PC-9 (cell line): ENCODE data around the gene LRRC8D. TPM values are rescaled to one million over a fixed set of nuclear protein-coding genes. Genes with fewer than 3 reads are reported as not detected.

ENCODE experiments used
- BruUV-seq: library from RNA; stranded (reverse); fragments of 400-500 nt; replicated peaks from 2 replicates; lab custom pipeline; 2021; lab: Mats Ljungman, UMichigan
- CTCF ChIA-PET: fragments of 300-600 bp; sonication (Branson Sonifier 250); formaldehyde crosslinking; loops from one replicate; lab custom pipeline; 2022; ENCODE audit warnings: antibody characterized with exemption; lab: Charles Lee
- POLR2A ChIA-PET: fragments of 300-600 bp; sonication (Branson Sonifier 250); formaldehyde crosslinking; loops from one replicate; lab custom pipeline; 2022; ENCODE audit warnings: antibody characterized with exemption; ENCODE audit not compliant: unreplicated experiment; lab: Charles Lee
- DNase-seq, 2 experiments: peaks; one replicate each; pipeline versions ENCODE4 v3.0.0 to v3.0.0-alpha.2; 2015 to 2022; ENCODE audit warnings: mixed read lengths in 1 of 2
- H2AFZ ChIP-seq: fragments of 200-600 bp; sonication (generic); 2 replicates; pipeline ENCODE4 v1.8.1; 2017; ENCODE audit warnings: antibody characterized with exemption
- H3F3A ChIP-seq: fragments of 200-600 bp; sonication (generic); 2 replicates; pipeline ENCODE4 v1.8.1; 2017; ENCODE audit warnings: antibody characterized with exemption, mild to moderate bottlenecking, low read depth; ENCODE audit not compliant: insufficient read depth
- H3K27ac ChIP-seq: fragments of 200-600 bp; sonication (generic); 2 replicates; pipeline ENCODE4 v1.6.1; 2016; ENCODE audit warnings: mixed run types
- H3K27me3 ChIP-seq: fragments of 200-600 bp; sonication (generic); 2 replicates; pipeline ENCODE4 v1.6.1; 2016; ENCODE audit warnings: low read depth, mixed run types; ENCODE audit not compliant: insufficient read depth
- H3K36me3 ChIP-seq: fragments of 200-600 bp; sonication (generic); 2 replicates; pipeline ENCODE4 v1.6.1; 2016; ENCODE audit warnings: low read depth, mixed run types
- H3K4me1 ChIP-seq: fragments of 200-600 bp; sonication (generic); replicated peaks from 2 replicates; pipeline ENCODE4 v1.6.1; 2016; ENCODE audit warnings: mixed run types; ENCODE audit not compliant: insufficient read depth
- H3K4me2 ChIP-seq: fragments of 200-600 bp; sonication (generic); 2 replicates; pipeline ENCODE4 v1.6.1; 2017; ENCODE audit warnings: mixed run types
- H3K4me3 ChIP-seq: fragments of 200-600 bp; sonication (generic); 2 replicates; pipeline ENCODE4 v1.6.1; 2016; ENCODE audit warnings: mixed run types
- H3K79me2 ChIP-seq: fragments of 200-600 bp; sonication (generic); 2 replicates; pipeline ENCODE4 v1.6.1; 2017; ENCODE audit warnings: low read depth, mixed run types
- H3K9me2 ChIP-seq: fragments of 200-600 bp; sonication (generic); 2 replicates; pipeline ENCODE4 v1.8.1; 2017; ENCODE audit warnings: mild to moderate bottlenecking; ENCODE audit not compliant: insufficient read depth
- H3K9me3 ChIP-seq: fragments of 200-600 bp; sonication (generic); 2 replicates; pipeline ENCODE4 v1.8.1; 2016; ENCODE audit warnings: low read depth; ENCODE audit not compliant: insufficient read depth
- H4K20me1 ChIP-seq: fragments of 200-600 bp; sonication (generic); 2 replicates; pipeline ENCODE4 v1.8.1; 2017; ENCODE audit not compliant: insufficient read depth
- EZH2 ChIP-seq: fragments of 200-600 bp; sonication (generic); IDR thresholded peaks from 2 replicates; pipeline ENCODE4 v1.8.0; 2017; ENCODE audit warnings: antibody characterized with exemption, low read depth
- intact Hi-C: fragments of 100-400 bp; cut with micrococcal nuclease; formaldehyde crosslinking; loops from one replicate; pipeline ENCODE4 v1.10.0; 2022; ENCODE audit not compliant: unreplicated experiment
- total RNA-seq: library from RNA; stranded (reverse); gene quantifications from 2 replicates; pipeline ENCODE4 v1.2.3, GENCODE V29; 2021
- TF ChIP-seq, protein P1 (sequence below): fragments of 200-600 bp; sonication (generic); conservative IDR thresholded peaks from 2 replicates; pipeline ENCODE4 v1.6.1; 2017; ENCODE audit warnings: mixed run types, antibody characterized with exemption, mild to moderate bottlenecking, moderate library complexity

LRRC8D gene
- total RNA-seq, 1 experiment from 2014 or later = 75.9 TPM

DNA sequence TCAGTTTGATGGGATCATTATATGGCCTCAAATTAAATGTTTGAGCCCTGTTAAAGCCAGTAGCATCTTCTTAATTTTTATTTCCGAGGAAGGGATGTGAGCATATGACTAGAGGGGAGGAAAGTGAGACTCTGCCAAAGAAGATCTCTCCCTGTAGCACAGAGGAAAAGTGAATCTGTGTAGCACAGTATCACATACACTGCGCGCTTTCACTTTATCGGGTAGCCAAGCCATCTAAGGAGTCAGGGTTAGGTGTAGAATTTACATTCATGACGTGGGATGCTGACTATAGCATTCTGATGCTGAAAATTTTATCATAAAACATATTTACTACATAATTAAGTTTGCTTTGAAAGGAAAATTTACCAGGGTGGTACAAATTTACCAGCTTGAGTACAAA lies 24.0 kb downstream of the LRRC8D start:
- Histone ChIP-seq H3K4me2 (peak overlapping the region; percentile 92), H2AFZ (no peak overlapping the region), H3K36me3 (peaks cover 50% of the 10 kb centered on the region), H3K9me2 (no peaks in the 10 kb centered on the region), H3K27me3 (no peaks in the 10 kb centered on the region), H3K4me3 (peak overlapping the region; percentile 78), H3K27ac (no peak overlapping the region), H3K79me2 (peaks cover 83% of the 10 kb centered on the region), H3K9me3 (0 out of 2 replicates have a peak, but pooled peaks cover 3% of the 10 kb centered on the region), H4K20me1 (no peaks in the 10 kb centered on the region), H3K4me1 (peaks cover 50% of the 10 kb centered on the region), H3F3A (peaks cover 14% of the 10 kb centered on the region; the same call in 1 of the 2 replicates)
- TF ChIP-seq EZH2 = no peak
- TF ChIP-seq, protein P1, sequence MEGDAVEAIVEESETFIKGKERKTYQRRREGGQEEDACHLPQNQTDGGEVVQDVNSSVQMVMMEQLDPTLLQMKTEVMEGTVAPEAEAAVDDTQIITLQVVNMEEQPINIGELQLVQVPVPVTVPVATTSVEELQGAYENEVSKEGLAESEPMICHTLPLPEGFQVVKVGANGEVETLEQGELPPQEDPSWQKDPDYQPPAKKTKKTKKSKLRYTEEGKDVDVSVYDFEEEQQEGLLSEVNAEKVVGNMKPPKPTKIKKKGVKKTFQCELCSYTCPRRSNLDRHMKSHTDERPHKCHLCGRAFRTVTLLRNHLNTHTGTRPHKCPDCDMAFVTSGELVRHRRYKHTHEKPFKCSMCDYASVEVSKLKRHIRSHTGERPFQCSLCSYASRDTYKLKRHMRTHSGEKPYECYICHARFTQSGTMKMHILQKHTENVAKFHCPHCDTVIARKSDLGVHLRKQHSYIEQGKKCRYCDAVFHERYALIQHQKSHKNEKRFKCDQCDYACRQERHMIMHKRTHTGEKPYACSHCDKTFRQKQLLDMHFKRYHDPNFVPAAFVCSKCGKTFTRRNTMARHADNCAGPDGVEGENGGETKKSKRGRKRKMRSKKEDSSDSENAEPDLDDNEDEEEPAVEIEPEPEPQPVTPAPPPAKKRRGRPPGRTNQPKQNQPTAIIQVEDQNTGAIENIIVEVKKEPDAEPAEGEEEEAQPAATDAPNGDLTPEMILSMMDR = no peak
- POLR2A ChIA-PET = no interaction called here
- DNase-seq = no peak
- no TSS peak for BruUV-seq
- CTCF ChIA-PET = no interaction called here
- intact Hi-C loops = no loop called here

DNA sequence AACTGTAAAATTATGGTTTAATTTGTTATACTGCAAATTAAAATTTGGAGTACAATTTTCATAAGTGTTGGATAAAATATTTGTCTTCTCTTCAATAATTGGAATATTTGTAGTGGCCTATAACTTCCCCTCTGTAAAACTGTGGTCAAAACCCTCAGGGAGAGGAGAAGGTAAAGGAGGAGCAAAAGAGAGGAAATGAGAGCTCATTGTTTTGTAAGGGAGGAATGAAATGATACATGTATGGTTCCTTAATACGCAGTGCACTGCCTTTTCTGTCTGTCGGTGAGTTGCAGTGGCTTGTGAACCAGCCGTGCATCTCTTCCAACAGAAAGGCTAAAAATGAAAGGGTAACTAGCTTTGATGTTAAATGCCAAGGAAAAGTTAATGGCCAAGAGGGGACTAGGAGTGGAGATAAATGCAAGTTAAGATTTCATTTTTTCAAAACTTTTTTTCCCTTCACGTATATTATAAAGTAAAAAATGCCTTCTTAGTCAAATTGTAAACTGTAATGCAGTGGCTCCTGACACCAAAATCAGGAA lies 26.4 kb downstream of the LRRC8D start:
- no TSS peak for BruUV-seq
- no peak overlapping the region for H2AFZ ChIP-seq
- H3K79me2 ChIP-seq = peaks cover 97% of the 10 kb centered on the region
- CTCF ChIA-PET = no interaction called here
- intact Hi-C loops = no loop called here
- H3K4me3 ChIP-seq = no peak overlapping the region
- no peak overlapping the region for H3K4me2 ChIP-seq
- no peaks in the 10 kb centered on the region for H3K27me3 ChIP-seq
- H3F3A ChIP-seq = peaks cover 10% of the 10 kb centered on the region; the same call in 1 of the 2 replicates
- H3K9me3 ChIP-seq = 0 out of 2 replicates have a peak, but pooled peaks cover 3% of the 10 kb centered on the region
- no peak for DNase-seq
- H3K27ac ChIP-seq = peak overlapping the region; percentile 24; the same call in 1 of the 2 replicates
- H3K9me2 ChIP-seq = no peaks in the 10 kb centered on the region
- POLR2A ChIA-PET = no interaction called here
- H3K4me1 ChIP-seq = peaks cover 46% of the 10 kb centered on the region
- H3K36me3 ChIP-seq = peaks cover 72% of the 10 kb centered on the region
- H4K20me1 ChIP-seq = no peaks in the 10 kb centered on the region
- TF ChIP-seq, protein P1 = no peak
- no peak for TF ChIP-seq EZH2

DNA sequence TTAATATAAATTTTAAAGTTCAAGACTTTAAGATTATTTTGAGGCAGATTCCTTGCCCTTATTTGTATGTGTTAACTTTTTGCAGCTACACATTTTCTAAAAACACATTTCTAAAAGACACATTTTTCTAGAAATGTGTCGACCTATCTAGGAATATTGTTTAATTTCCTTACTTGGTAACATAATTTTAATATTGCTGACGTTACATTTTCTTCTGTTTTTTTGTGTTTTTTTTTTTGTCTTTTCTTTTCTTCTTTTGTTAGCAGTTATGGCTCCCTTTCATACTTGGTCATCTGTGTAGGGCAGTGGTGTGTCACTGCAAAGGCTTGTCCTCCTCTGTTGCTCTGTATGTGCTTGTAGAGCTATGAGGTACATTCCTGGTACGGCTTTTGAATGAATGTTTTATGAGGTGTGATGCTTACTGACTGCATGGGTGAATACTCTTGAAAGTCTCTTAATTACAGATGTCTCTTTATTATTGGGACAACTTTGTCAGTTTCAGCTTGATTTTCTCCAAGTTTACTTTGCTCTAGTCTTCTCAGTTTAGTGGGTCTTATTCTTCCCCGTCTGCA lies 30.1 kb downstream of the LRRC8D start:
- DNase-seq = no peak
- no TSS peak for BruUV-seq
- Histone ChIP-seq H4K20me1 (no peaks in the 10 kb centered on the region), H3K4me2 (no peak overlapping the region), H3K4me1 (peaks cover 57% of the 10 kb centered on the region), H3K9me3 (0 out of 2 replicates have a peak, but pooled peaks cover 3% of the 10 kb centered on the region), H3K4me3 (no peak overlapping the region), H3K79me2 (peaks cover 94% of the 10 kb centered on the region), H3K27ac (no peak overlapping the region), H3K9me2 (no peaks in the 10 kb centered on the region), H3K27me3 (no peaks in the 10 kb centered on the region), H3K36me3 (peaks cover 87% of the 10 kb centered on the region), H2AFZ (no peak overlapping the region), H3F3A (peaks cover 39% of the 10 kb centered on the region)
- CTCF ChIA-PET = no interaction called here
- POLR2A ChIA-PET = no interaction called here
- no peak for TF ChIP-seq EZH2
- TF ChIP-seq, protein P1 = no peak
- intact Hi-C loops = no loop called here
